ENCODE measurements around the gene RNF111.
"Not testable (repeated sequence)": the region's sequence is repeated elsewhere in the genome, so short reads cannot be mapped to it uniquely, and the experiment has no call there.

Gene RNF111

DNA sequence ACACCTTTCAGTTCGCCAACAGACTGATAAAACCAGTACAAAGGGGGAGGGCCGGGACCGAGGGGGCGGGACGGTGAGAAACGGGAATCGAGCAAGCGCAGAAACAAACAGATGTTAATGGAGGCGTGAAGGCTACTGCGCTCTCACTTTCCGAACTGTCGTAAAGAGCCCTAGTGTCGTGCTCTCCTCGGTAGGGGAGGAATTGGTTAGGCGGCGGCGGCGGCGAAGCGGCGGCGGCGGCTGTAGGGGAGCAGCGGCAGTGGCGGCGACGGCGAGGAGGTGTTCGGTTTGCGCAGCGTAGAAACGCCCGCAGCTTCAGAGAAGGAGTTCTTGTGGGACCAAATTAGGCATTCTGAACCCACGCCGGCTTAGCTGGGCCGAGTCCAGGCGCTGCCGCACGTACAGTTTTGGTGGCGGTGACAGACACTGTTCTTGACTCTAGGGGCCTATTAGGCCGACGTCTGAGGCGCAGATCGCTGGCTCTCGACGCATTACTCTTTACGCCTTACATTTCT, at the start of gene RNF111:
Gene RNF111, plus strand, starts transcription at position 173 of the 515 bp plus-strand sequence. CDS start 43,160 bp downstream, outside the sequence.
- peak; percentile 93 for FAIRE-seq

DNA sequence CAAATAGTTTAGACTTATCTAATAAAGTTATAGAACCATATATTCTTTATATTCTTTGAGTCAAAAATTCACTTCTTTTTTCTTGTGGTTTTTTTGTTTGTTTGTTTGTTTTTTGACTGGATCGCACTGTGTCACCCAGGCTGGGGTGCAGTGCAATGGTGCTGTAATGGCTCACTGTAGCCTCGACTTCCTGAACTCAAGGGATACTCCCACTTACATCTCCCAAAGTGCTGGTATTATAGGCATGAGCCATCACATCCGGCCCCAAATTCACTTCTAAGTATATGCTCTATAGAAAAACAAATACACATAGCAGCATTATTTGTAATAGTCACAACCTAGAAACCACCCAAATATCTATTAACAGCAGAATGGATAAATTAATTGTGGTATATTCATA, 40.3 kb upstream of the RNF111 start:
- no peak for FAIRE-seq

DNA sequence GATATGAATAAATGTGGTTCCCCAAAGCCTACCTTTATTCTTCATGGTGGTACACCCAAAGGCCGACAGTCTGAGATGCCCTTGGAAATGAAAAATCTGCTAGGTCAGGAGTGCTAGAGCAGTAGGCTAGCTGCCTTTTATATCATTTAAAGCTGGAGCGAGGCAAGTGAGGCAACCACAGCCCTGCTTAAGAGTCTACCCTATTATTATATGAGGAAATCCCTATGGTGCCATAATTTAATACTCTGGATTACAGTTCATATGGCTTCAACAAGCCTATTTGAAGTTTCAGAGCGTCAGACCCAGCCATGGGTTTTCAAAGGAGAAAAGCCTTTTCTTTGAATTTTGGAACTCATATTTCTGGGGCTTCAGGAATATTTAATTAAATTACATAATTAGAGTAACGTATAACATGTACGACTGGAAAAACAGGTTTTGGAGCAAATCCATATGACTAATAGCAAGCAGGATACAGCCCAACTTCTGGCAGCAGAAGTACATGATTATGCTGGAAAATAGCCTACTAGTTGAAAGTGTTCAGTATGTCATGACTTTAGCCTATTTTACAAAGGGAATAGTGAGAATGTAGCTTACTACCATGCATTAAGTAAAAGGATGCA, 36.0 kb upstream of the RNF111 start:
- no peak for FAIRE-seq

DNA sequence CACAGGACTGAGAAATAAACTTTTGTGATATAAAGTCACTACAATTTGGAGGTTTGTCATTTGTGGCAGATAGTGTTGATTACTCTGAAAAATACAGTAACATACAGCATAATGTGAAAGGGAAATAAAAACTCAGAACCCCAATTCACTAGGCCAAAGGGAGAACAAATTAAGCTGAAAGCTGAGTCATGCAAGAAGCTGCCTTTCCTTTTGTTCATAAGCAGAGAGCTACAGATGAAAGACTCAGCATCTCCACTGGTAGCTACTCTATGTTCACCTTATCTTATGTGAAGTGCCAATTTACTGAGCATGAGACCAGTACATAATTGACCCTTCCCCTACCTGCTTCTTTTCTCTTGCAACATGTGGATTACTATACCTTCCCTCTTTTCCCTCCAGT, 34.7 kb upstream of the RNF111 start:
- no peak for FAIRE-seq

DNA sequence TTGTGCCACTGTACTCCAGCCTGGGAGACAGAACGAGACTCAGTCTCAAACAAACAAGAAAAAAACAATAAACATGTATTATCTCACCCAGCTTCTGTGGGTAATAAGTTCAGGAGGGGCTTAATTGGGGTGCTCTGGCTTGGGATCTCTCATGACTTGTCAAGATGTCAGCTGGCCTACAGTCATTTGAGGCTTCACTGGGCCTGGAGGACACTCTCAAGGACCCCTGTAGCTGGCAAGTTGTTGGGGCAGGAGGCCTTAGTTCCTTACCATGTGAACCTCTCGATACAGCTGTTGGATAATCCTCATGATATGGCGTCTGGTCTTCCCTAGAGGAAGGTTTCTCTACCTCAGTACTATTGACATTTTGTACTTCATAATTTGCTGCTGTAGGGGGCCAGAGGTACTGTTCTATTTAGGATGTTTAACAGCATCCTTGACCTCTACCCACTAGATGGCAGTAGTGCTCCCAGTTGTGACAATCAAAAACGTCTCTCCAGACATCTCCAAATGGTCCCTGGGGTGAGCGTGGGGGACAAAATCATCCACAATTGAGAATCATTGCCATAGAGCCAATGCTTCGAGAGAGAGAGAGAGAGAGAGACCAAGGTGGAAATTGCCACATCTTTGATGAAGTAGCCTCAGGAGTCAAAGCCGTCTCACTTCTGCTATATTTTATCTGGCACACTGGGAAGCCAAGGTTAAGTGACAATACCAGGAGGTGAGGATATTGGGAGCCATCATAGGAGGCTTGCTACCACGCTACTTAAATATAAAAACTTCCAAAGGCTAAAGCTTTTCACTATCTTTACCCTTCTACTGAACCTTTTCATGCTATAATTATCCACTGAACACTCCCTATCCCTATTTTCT, 30.1 kb upstream of the RNF111 start:
- peak; percentile 72 for FAIRE-seq

DNA sequence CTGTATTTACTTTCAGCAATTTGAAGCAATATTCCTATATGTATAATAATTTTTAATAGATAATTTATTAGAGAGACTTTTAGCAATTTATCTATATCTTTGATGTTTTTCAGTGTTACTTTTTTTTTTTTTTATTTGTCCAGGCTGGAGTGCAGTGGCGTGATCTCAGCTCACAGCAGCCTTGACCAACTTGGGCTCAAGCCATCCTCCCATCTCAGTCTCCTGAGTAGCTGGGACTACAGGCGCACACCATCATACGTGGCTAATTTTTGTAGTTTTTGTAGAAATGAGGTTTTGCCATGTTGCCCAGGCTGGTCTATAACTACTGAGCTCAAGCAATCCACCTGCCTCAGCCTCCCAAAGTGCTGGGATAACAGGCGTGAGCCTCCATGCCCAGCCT, 28.7 kb upstream of the RNF111 start:
- no peak for FAIRE-seq

DNA sequence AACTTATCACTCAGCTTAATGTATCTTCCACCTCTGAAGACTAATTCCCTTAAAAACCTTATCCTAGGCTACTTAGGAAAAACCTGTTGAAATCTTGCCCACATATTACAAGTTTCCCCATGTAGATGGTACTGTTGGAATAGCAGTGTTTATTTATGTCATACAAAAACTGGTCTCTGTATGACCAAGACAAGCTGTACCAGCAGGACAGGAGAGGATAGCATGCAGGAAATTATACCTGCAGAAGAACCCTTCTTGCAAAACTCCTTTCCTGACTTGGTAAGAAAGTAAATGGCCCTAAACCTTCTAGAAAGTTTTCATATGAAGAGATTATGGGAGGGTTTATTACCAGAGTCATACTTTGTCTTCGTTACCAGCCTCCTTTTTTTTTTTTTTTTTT, 25.3 kb upstream of the RNF111 start:
- FAIRE-seq, result no peak

DNA sequence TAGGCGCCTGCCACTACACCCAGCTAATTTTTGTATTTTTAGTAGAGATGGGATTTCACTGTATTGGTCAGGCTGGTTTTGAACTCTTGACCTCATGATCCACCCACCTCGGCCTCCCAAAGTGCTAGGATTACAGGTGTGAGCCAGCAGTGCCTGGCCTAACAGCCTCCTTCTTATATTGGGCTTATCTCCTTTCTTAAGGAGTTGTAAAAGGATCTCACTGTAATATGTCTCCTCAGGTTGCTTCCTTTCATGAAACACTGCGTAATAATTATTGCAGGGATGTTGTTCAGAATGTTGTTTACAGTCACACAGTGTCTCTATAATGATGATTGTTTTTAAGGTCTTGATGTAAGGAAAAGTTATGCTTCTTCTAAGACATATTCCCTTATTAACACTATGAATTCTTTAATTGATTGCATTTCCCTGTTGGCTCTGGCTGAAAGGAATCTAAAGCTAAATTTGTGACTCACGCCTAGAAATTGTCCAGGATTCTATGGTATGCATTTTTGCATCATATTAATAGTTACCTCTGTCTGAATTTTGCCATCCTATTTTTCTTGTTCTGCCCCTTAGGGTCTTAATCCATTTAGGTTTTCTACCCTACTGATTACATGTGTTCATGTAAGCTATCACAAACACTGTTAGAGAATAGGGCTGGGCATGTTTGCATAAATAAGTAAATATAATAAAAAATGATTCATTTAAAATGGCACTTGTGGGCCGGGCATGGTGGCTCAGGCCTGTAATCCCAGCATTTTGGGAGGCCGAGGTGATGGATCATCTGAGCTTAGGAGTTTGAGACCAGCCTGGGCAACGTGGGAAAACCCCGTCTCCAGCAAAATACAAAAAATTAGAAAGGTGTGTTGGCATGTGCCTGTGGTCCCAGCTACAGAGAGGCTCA, 24.5 kb upstream of the RNF111 start:
- no peak for FAIRE-seq

DNA sequence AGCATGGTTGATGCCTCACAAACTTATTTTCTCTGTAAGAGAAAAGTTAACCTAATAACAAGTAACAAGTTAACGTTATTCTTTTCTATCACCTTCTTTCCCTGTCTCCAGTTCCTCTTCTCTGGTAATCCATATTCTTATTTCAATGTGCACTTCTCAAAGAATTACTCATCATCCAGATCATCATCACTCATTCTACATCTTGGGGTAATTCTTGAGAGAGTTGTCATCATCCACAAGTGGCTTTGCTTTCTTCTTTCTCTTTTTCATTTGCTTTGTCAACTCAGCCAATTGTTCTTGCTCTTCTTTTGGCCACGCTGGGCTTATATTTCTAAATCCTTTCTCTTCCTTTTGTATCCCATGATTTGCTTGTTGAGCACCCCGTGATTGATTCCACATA, 20.8 kb upstream of the RNF111 start:
- FAIRE-seq, result no peak

DNA sequence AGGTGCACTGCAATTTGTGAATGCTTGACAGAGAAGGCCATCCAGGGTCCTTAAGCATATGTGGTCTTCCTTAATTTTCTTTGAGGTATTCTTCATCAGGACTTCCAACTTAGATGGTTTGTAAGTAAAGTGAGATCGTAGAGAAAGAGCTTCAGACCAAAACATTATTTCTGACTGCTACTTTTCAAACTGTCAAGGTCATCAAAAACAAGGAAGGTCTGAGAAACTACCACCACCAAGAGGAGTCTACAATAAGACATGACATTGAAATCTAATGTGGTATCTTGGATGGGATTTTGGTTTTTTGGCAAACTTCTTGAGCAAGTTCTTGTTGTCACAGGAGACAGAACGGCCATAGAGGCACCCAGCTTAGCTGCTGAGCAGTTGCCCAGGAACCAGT, 20.0 kb upstream of the RNF111 start:
- no peak for FAIRE-seq

DNA sequence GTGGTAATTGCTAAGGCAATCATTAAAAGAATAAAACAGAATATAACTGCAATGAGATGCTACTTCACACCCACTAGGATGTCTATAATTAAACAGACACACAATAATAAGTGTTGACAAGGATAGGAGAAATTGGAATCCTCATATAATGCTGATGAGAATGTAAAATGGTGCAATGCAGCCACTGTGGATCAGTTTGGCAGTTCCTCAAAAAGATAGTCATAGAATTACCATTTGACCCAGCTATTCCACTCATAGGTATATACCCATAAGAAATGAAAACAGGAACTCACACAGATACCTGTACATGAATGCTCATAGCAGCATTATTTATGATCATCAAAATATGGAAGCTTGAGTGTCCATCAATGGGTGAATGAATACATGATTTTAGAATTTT, 9.6 kb upstream of the RNF111 start:
- no peak for FAIRE-seq

DNA sequence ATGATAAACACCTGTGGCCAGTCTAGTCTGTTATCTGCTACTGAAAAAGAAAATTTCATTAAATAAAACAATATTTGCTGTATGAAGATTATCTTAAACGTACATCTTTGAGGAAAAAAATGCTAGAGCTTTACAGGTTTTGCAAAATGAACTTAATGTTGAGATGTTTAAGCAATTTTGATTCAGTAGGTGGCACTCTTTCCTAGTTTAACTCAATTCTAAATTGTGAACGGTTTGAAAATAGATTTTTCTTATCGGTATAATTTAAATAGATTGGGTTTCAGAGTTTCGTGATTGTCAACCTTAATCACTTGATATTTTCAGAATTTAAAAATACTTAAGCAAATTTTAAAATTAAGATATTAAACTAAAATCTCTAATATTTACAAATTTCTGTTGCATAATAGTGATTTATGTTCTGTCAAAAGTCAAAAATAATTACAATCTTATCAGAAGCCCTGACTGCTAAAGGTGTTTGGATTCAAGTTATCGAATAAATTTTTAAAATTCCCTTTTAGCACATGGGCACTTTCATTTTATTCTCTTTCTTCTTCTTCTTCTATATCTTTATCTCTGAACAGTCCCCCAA, 7.0 kb upstream of the RNF111 start:
- peak; percentile 99 for FAIRE-seq

DNA sequence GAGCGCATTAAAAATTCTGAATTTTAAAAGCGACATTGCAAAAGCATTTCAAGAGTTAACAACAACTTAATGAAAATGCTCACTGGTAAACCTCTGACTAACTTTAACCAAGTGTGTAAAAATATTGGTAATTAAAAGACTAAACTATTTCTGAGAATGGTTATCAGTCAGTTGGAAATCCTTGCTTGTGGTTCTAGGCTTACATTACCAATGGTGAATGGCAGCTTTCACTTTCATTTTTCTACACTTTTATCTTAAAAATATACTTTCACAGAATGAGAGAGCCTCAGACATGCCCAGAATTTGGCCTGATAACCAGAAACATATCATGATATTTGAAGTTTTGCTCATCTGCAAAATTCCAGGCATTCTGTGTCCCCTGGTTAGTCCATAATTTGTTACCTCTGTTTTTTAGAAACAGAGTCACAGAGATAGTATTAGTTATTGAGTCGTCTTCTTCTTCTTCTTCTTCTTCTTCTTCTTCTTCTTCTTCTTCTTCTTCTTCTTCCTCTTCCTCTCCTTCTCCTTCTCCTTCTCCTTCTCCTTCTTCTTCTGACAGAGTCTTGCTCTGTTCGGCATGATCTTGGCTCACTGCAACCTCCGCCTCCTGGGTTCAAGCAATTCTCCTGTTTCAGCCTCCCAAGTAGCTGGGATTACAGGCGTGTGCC, 5.5 kb upstream of the RNF111 start:
- no peak for FAIRE-seq

DNA sequence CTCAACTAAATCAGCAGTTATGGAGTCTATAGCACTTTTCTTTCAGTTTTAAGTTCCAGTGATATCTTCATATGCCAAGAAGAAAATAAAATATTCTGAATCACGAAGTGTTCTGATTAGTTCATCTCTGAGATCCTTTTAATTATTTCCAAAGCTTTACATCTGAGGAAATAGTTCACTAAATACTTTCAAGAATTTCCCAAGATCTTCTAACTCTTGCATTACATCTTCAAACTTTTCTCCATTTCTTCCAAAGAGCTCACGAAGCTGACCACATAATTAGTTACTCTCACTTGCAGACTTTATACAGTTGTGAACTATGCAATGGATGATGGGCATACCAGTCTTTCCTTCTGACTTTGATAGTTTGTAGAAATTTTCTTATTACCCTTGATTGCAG, 4.2 kb upstream of the RNF111 start:
- FAIRE-seq, result no peak

DNA sequence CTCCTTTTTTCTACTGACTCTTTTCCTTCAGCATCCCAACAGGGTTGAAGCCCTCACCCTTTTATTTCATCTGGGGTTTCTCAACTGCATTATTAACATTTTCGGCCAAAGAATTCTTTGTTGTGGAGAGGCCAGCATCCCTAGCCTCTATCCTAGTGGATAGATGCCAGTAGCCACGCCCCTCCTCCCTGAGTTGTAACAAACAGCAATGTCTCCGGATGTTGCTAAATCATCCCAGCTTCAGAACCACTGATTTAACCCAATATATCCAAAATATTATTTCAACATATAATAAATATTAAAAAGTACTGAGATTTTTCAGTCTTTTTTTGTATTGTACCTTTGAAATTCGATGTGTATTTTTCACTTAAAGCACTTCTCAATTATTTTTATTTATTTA, 2.0 kb upstream of the RNF111 start:
- no peak for FAIRE-seq

DNA sequence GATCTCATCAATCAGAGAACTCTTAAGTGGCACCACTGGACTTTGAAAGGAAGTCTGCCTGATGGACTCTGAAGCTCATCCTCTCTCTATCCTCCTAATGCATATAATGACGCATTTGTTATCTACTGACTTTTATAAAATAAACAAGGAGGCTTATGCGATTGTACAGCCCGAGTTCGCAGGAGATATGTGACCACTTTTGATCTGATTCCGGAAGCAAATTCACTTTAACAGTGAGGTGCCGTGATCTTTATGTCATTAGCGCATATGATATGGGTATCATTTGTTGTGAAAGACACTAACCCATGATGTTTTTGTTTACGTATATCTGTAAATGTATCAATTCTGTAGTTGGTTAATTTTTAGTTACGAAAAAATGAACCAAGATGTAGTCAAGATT, 427 bp upstream of the RNF111 start:
- no peak for FAIRE-seq

DNA sequence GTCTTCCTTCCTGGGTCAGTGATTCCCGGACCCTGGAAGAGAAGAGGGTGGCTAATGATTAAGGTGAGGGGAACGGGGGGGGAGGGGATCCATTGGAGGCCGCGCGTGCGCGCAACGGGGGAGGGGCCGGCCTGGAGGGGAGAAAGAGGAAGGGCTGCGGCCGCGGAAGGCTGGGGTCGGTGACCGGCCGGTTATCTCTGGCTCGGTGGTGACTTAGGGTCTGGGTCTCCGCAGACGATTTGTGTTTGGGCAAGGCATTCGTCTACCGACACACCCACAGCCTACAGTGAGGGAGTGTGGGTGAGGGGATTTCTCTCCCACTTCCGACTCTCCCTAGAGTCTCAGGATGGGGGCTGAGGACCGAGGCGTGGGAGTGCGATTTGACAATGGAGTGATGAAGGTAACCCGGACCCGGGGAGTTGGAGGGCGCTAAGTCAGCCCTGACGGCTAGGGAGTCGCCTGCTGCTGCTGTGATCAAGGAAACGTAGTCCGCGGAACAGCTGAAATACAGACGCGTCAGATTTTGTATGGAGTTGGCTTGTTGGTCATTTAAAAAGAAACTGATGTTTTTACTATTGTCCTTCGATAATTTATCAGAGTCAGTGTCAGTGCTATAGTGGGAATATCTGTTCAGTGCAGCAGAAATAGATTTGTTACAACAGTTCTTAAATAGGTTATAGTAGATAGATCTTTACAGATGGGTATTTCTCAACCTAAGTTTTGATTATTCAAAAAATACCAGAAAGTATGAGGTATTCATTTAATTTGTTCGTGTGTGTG, 733 bp downstream of the RNF111 start:
- FAIRE-seq, result no peak

DNA sequence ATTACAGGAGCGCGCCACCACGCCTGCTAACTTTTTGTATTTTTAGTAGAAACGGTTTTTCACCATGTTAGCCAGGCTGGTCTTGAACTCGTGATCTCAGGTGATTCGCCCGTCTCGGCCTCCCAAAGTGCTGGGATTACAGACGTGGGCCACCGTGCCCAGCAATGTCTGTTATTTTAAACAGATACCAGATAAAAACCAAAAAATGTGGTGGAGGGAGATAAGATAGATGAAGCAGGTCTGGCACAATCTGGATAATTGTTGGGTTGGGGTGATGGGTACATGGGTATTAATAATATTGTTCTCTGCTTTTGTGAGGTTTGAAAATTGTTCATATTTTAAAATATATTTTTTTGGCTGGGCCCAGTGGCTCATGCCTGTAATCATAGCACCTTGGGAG, 4.7 kb downstream of the RNF111 start:
- FAIRE-seq, result no peak

DNA sequence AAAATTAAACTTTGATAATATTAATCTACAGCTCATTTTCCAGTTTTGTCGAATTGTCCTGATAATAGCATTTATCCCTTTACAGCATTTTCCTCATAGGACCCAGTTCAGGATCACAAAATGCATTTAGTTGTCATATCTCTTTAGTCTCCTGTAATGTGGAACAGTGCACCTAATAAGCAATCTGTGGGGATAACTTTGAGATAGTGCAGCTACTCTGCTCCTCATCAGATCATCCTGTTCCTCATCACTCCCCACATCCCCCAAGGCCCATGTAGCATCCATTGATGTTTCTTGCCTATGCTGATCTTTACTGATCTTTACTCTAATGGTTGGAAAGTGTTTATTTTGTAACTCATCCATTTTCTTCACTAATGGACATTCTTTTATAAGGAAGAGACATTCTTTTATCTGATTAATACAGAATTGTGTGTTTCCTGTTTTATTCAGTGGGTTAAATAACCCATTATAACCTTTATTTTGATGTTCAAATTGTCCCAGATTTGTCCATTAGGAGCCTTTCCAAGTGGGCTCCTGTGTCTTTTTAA, 7.5 kb downstream of the RNF111 start:
- no peak for FAIRE-seq

DNA sequence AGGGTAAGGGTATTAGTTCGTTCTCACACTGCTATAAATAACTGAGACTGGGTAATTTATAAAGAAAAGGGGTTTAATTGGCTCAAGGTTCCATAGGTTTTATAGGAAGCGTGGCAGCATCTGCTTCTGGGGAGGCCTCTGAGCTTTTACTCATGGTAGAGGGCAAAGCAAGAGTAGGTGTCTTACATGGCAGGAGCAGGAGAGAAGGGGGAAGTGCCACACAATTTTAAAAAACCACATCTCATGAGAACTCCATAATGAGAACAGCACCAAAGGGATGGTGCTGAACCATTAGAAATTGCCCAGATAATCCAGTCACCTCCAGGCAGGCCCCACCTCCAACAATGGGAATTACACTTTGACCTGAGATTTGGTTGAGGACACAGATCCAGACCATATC, 12.2 kb downstream of the RNF111 start:
- FAIRE-seq, result no peak

DNA sequence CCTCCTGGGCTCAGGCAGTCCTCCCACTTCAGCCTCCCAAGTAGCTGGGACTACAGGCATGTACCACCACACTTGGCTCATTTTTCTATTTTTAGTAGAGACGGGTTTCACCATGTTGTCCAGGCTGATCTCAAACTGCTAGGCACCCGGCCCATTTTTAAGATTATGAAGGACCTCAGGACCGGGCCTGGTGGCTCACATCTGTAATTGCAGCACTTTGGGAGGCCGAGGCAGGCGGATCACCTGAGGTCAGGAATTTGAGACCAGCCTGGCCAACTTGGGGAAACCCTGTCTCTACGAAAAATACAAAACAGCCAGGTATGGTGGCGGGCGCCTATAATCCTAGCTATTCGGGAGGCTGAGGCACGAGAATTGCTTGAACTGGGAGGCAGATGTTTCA, 12.8 kb downstream of the RNF111 start:
- not testable (repeated sequence) for FAIRE-seq
